ENCODE data around the gene PARD3B.

The PARD3B gene

GRCh38 chr2:205274801-205275200, 729.5 kb downstream of the PARD3B start:
- no peaks in the 10 kb centered on the region for H3K36me3 Mint-ChIP-seq (ENCODE audit: low read depth)
- peak overlapping the region in 1 of 3 experiments; percentile 13 for H3K27ac Mint-ChIP-seq
- no peak for TF ChIP-seq CTCF (IDR thresholded peaks at IDR 0.05; ENCODE audit: unreplicated experiment in 3 of 3)
- H3K4me1 Mint-ChIP-seq, result peaks cover 30% of the 10 kb centered on the region
- no peak overlapping the region for H3K4me3 Mint-ChIP-seq
- no peaks in the 10 kb centered on the region for H3K9me3 Mint-ChIP-seq
- no peaks in the 10 kb centered on the region for H3K27me3 Mint-ChIP-seq (ENCODE audit: low read depth)

DNA sequence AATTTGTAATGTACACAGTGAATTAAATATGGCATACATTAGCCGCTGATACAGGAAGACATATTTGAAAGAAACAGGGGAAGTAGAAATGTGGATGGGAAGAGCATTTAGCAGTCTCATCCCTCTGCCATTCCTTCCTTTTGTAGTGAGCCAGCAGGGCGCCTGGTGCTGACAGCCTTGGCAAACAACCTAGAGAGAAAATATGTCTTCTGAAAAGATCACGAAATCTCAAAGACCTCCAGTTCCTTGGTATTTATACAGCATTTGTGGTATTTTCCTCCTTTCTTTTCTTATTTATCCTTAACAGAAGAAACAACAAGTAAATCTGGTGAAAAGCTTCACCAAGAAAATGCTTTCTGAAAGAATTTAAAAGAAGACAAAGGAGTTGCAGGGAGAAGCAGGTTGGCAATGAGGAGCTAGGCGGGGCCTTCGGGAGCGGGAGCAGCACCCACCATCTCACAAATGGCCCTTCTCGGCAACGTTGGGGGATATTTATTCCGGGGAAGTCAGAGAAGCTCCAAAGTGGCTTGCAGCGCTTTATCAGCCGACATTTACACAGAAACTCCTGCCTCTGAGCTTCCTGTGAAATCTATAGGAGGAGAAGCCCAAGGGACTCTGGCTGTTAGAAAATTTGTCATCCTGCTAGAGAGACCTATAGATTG, 731.0 kb downstream of the PARD3B start:
- Mint-ChIP-seq H3K27me3 (ENCODE audit: low read depth) (peaks cover 4% of the 10 kb centered on the region), H3K4me1 (peaks cover 38% of the 10 kb centered on the region), H3K27ac (peak overlapping the region in 2 of 3 experiments; percentile 47 to 70), H3K9me3 (no peaks in the 10 kb centered on the region), H3K4me3 (peak overlapping the region in 1 of 3 experiments; percentile 42), H3K36me3 (ENCODE audit: low read depth) (no peaks in the 10 kb centered on the region)
- no peak for TF ChIP-seq CTCF (IDR thresholded peaks at IDR 0.05; ENCODE audit: unreplicated experiment in 3 of 3)

GRCh38 chr2:205280596-205281236, 735.4 kb downstream of the PARD3B start:
- no peaks in the 10 kb centered on the region for H3K36me3 Mint-ChIP-seq (ENCODE audit: low read depth)
- H3K4me3 Mint-ChIP-seq, result no peak overlapping the region
- TF ChIP-seq CTCF (IDR thresholded peaks at IDR 0.05; ENCODE audit: unreplicated experiment in 3 of 3), result no peak
- H3K27ac Mint-ChIP-seq, result peak overlapping the region; percentile 16 to 72 (median 30)
- peaks cover 8% of the 10 kb centered on the region for H3K27me3 Mint-ChIP-seq (ENCODE audit: low read depth)
- H3K4me1 Mint-ChIP-seq, result peaks cover 48% of the 10 kb centered on the region
- H3K9me3 Mint-ChIP-seq, result no peaks in the 10 kb centered on the region

DNA sequence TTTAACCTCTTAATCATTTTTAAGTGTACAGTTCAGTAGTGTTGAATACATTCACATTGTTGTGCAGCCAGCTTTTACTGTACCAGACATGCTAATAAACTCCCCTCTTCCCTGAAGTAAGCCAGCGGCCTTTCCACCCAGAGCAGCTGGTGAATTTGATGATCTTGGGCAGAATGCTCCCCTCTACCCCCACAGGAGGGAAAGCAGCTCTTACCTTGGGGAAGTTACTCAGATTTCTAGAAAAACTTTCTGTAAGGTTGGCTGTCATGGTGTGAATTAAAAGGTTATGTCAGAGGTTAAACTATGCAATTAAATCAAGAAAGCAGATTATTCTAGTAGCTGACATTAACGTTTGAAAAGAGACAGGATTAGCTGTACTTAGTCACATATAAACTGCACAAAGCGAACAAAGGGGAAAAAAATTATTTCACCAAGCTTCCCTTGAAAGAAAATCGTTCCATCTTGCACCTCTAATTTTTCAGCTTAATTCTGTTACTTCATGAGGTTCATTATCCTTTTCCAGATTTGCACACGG, 738.5 kb downstream of the PARD3B start:
- no peaks in the 10 kb centered on the region for H3K9me3 Mint-ChIP-seq
- H3K4me1 Mint-ChIP-seq, result peaks cover 28% of the 10 kb centered on the region
- TF ChIP-seq CTCF (IDR thresholded peaks at IDR 0.05; ENCODE audit: unreplicated experiment in 3 of 3), result no peak
- no peak overlapping the region for H3K4me3 Mint-ChIP-seq
- H3K36me3 Mint-ChIP-seq (ENCODE audit: low read depth), result no peaks in the 10 kb centered on the region
- peaks cover 8% of the 10 kb centered on the region for H3K27me3 Mint-ChIP-seq (ENCODE audit: low read depth)
- peak overlapping the region in 2 of 3 experiments; percentile 51 to 67 for H3K27ac Mint-ChIP-seq

DNA sequence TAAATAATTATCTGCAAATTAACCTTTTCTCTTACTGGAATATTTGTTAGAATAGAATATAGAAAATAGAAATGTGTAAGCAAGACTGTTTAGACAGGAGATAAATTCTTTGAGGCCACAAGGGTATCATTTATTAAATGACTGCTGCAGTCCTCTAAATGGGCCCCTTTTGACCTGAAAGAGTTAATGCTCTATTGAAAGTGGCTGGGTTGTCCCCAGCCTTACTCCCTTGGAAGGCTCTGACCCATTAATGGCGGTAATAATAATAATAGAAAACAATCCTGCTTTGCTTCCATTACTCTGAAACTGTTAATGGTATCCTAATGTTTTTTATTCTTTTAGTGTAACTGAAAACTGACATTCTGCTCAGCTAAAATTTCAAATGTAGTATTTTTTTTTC, 739.1 kb downstream of the PARD3B start:
- H3K27me3 Mint-ChIP-seq (ENCODE audit: low read depth), result peaks cover 8% of the 10 kb centered on the region
- peak overlapping the region in 1 of 3 experiments; percentile 29 for H3K27ac Mint-ChIP-seq
- H3K4me3 Mint-ChIP-seq, result no peak overlapping the region
- no peak for TF ChIP-seq CTCF (IDR thresholded peaks at IDR 0.05; ENCODE audit: unreplicated experiment in 3 of 3)
- peaks cover 25% of the 10 kb centered on the region for H3K4me1 Mint-ChIP-seq
- H3K36me3 Mint-ChIP-seq (ENCODE audit: low read depth), result no peaks in the 10 kb centered on the region
- H3K9me3 Mint-ChIP-seq, result no peaks in the 10 kb centered on the region

Measured in nephron (organoid).